Epithelial cell of esophagus (primary cell): ENCODE results near the gene BCKDHB.

Source experiments
- DNase-seq: peaks from one replicate; pipeline ENCODE4 v3.0.0; 2010; ENCODE audit warnings: low read depth
- H3K4me3 ChIP-seq: 2 replicates; pipeline ENCODE4 v1.5.1; 2011; ENCODE audit warnings: mild to moderate bottlenecking, low read length, control low read depth
- CTCF ChIP-seq: IDR thresholded peaks from 2 replicates; pipeline ENCODE4 v1.5.1; 2011; ENCODE audit warnings: low read depth, mild to moderate bottlenecking, low read length, control low read depth, inconsistent platforms; ENCODE audit not compliant: insufficient read depth; ENCODE audit errors: missing control alignments

BCKDHB gene

GRCh38 chr6:80314531-80314930 lies 208.1 kb downstream of the BCKDHB start:
- H3K4me3 ChIP-seq: no peak overlapping the region
- no peak for DNase-seq
- no peak for TF ChIP-seq CTCF

GRCh38 chr6:80316686-80317231 lies 210.3 kb downstream of the BCKDHB start:
- H3K4me3 ChIP-seq: no peak overlapping the region
- TF ChIP-seq CTCF: no peak
- no peak for DNase-seq

- peak; percentile 40 for DNase-seq
- H3K4me3 ChIP-seq: no peak overlapping the region
- TF ChIP-seq CTCF: no peak
Observed at GRCh38 chr6:80319196-80319595, 212.7 kb downstream of the BCKDHB start.

GRCh38 chr6:80321011-80321410 lies 214.5 kb downstream of the BCKDHB start:
- no peak overlapping the region for H3K4me3 ChIP-seq
- no peak for TF ChIP-seq CTCF
- DNase-seq: no peak

- H3K4me3 ChIP-seq: no peak overlapping the region
- no peak for DNase-seq
- no peak for TF ChIP-seq CTCF
Observed at GRCh38 chr6:80325742-80326141, 219.3 kb downstream of the BCKDHB start.

GRCh38 chr6:80328652-80329051 lies 222.2 kb downstream of the BCKDHB start:
- H3K4me3 ChIP-seq: no peak overlapping the region
- no peak for DNase-seq
- TF ChIP-seq CTCF: no peak

GRCh38 chr6:80329496-80329895 lies 223.0 kb downstream of the BCKDHB start:
- H3K4me3 ChIP-seq: no peak overlapping the region
- no peak for TF ChIP-seq CTCF
- DNase-seq: no peak
